Ectodermal cell (in vitro differentiated cells): ENCODE data around the gene LRRC75B.

Experiments
- H3K27ac ChIP-seq: 2 replicates; pipeline ENCODE4 v1.7.0; 2013; ENCODE audit warnings: mild to moderate bottlenecking, low read depth, low read length; ENCODE audit not compliant: insufficient read depth, poor library complexity, severe bottlenecking
- H3K27me3 ChIP-seq: 2 replicates; pipeline ENCODE4 v1.7.0; 2013; ENCODE audit warnings: mild to moderate bottlenecking, low read length; ENCODE audit not compliant: insufficient read depth, control insufficient read depth, poor library complexity, severe bottlenecking
- H3K36me3 ChIP-seq: one replicate; pipeline ENCODE4 v1.7.0; 2013; ENCODE audit warnings: low read length; ENCODE audit not compliant: control insufficient read depth, insufficient read depth
- H3K4me1 ChIP-seq: one replicate; pipeline ENCODE4 v1.7.0; 2013; ENCODE audit warnings: low read length; ENCODE audit not compliant: control insufficient read depth, insufficient read depth
- H3K4me3 ChIP-seq: 2 replicates; pipeline ENCODE4 v1.7.0; 2013; ENCODE audit warnings: low read depth, low read length, control low read depth; ENCODE audit not compliant: insufficient read depth
- H3K9me3 ChIP-seq: 2 replicates; pipeline ENCODE4 v1.7.0; 2013; ENCODE audit warnings: mild to moderate bottlenecking, low read length, moderate library complexity; ENCODE audit not compliant: control insufficient read depth
- WGBS, 2 experiments: methylation state at CpG; one replicate each; pipeline ENCODE4 v1.1.7; 2013; ENCODE audit warnings: missing lambda C conversion rate in 2 of 2; 5-methylcytosine and 5-hydroxymethylcytosine counted together

LRRC75B gene

DNA sequence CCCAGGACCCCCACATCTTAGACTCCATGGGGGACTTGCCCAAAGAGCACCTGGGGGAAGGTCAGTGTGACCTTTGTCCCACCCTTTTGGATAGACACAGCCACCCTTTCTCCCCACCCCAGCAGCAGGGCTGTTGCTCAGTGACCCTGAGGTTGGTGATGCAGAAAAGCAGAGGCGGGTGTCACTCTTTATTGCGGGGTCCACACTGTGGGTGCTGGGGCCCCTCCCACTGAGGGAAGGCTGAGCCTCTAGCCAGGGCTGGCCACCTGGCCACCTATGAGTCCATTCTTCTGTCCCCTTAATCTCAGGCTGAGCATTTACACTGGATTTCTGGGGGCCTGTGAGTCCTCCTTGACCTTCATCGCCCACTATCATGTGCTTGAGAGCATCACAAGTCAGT, 7.4 kb downstream of the LRRC75B start:
- 91 to 95% methylated on average over 3 of the region's 3 CpGs for WGBS, 2 experiments
- H3K36me3 ChIP-seq, result no peaks in the 10 kb centered on the region
- H3K27me3 ChIP-seq, result no peaks in the 10 kb centered on the region
- no peaks in the 10 kb centered on the region for H3K9me3 ChIP-seq
- no peak overlapping the region for H3K4me3 ChIP-seq
- H3K4me1 ChIP-seq, result no peaks in the 10 kb centered on the region
- no peak overlapping the region for H3K27ac ChIP-seq

DNA sequence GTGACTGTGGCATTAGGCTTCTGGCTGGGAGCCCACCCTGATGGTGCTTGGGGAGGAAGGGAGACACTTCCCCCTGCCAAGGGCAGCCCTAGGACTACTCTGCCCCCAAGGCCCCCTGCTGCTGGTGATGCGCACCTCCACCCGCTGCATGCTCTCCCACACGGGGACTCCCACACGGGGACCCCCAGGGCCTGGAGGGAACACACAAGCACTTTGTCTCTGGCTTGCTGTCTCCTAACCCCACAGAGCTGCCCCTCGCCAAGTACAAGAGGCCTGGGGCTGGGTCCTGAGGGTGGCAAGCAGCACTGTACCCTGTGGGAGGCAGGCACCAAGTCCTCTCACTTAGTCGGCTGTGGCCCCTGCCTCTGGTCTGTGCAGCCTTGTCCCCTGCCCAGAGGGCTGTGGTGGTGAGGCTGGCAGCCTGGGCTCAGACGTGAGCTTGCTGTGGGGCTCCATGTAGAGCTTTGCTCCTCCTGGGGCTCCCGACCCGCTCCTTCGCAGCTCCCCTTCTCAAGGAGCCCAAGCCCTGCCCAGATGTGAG, 7.9 kb downstream of the LRRC75B start:
- no peak overlapping the region for H3K27ac ChIP-seq
- no peaks in the 10 kb centered on the region for H3K9me3 ChIP-seq
- H3K27me3 ChIP-seq, result no peaks in the 10 kb centered on the region
- no peaks in the 10 kb centered on the region for H3K4me1 ChIP-seq
- H3K4me3 ChIP-seq, result no peak overlapping the region
- H3K36me3 ChIP-seq, result no peaks in the 10 kb centered on the region
- 89 to 91% methylated on average over 10 of the region's 10 CpGs for WGBS, 2 experiments

DNA sequence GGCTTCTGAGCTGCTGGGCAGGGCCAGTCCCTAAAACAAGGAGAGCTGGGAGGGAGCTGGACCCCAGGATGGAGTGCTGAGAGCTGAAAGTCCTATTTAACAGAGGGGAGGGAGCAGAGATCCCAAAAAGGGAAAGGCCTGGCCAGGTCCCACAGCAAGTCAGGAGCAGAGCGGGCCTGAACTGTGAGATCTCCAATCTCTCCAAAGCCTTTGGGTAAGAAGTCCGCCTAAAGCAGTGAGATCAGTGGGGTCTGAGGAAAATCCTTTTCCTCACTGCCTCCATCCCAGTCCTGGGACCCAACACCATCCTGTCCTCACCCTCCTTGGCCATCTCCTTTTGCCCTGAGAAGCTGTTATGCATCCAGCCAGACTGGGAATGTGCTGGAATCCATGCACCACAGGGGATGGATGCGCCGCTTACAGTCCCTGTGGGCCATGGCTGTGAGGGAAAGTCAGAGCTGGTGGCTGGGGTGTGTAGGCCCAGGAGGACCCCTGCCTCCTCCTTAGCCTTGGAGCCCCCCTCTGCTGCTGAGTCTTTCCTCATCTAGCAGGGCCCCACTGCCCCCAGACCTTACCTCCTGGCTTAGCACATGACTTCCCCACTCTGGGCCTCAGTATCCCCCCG, 8.6 kb downstream of the LRRC75B start:
- Histone ChIP-seq H3K36me3 (no peaks in the 10 kb centered on the region), H3K4me1 (no peaks in the 10 kb centered on the region), H3K27me3 (no peaks in the 10 kb centered on the region), H3K4me3 (no peak overlapping the region), H3K27ac (no peak overlapping the region), H3K9me3 (no peaks in the 10 kb centered on the region)
- 89 to 92% methylated on average over 5 of the region's 5 CpGs for WGBS, 2 experiments

DNA sequence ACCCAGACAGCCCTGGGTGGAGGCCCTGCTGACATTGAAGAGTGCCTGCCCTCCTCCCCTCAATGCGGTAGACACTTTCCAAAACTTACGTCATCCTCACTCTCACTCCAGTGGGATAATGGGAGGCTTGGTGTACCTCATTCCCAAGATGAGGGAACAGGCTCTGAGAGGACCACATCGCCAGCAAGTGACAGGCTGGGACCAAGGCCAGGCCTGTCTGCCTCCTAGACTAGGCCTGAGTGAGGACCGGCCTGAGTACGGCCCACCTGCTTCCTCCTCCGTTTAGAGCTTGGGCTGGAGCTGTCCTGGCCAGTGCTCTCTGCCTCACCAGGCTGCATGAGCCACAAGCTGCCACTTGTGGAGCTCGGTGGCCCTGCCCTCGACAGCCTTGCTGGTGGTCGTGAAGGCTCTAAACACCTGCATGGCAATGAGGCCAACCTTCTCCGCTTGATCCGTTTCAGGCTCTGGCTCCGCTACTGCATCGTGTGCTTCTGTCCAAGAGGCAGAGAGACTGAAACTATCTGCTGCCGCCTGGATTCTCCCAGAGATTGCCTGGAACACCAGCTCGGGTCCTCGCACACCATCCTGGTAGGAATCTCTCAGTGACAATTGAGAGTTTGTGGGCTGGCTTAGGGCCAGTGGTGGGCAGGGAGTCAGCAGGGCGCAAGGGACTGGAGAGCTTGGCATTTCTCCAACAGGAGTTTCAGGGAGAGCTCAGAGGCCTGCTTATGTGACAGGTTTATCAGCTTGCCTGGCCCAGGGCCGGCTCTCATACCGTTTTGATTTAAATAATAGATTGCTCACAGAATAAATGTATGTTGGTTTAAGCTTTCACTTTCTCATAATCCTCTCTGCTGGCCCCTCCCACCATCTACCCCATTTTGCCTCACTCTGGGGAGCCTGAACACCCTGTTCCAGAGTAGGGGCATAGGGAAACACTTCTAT, 9.4 kb downstream of the LRRC75B start:
- WGBS, 2 experiments, result 86 to 87% methylated on average over 18 to 19 of the region's 19 CpGs
- H3K4me1 ChIP-seq, result no peaks in the 10 kb centered on the region
- H3K4me3 ChIP-seq, result no peak overlapping the region
- no peaks in the 10 kb centered on the region for H3K36me3 ChIP-seq
- H3K27me3 ChIP-seq, result no peaks in the 10 kb centered on the region
- H3K9me3 ChIP-seq, result no peaks in the 10 kb centered on the region
- H3K27ac ChIP-seq, result no peak overlapping the region

DNA sequence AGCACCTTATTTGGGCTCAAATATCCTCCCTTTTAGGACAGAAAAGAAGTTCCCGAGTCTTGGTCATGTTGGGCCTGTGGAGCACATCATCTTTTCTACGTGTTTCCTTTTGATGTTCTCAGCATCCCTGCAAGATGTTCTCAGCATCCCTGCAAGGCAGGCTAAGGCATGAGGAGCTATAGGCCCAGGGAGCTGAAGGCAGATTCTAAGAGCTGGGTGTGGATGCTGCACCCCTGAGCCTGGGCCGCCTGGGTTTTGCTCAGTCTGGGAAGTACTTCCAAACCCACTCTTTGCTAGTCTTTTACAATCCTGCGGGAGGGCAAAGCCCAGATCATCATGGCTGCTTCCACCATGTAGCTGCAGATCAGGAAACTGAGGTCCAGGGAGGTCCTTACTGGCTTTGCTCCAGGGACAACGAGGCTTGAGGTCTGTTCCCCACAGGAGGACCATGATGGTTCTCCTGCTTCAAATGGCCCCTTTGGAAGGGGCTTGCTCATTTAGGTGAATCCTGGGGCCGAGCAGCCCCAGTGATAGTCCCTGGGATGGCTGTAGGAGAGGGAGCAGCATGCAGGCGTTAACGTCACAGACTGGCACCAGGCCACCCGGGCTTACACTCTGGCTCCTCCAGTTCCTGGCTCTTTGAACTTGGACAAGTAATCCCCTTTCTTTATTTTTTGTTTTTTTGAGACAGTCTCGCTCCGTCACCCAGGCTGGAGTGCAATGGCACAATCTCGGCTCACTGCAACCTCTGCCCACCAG, 10.6 kb downstream of the LRRC75B start:
- no peaks in the 10 kb centered on the region for H3K9me3 ChIP-seq
- H3K36me3 ChIP-seq, result no peaks in the 10 kb centered on the region
- H3K27me3 ChIP-seq, result no peaks in the 10 kb centered on the region
- 93 to 96% methylated on average over 12 of the region's 12 CpGs for WGBS, 2 experiments
- H3K4me1 ChIP-seq, result no peaks in the 10 kb centered on the region
- no peak overlapping the region for H3K27ac ChIP-seq
- H3K4me3 ChIP-seq, result no peak overlapping the region

DNA sequence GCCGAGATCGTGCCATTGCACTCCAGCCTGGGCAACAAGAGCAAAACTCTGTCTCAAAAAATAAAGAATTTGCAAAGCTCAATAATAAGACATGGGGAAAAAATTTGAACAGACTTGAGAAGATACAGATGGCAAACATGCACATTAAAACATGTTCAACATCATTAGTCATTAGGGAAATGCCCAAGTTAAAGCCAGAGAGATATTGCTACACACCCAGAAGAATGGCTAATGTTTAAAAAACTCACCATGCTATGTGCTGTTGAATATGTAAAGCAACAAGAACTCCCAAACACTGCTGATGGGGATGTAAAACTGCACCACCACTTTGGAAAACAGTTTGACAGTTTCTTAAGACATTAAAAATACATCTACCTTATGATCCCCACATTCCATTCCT, 12.6 kb downstream of the LRRC75B start:
- no peaks in the 10 kb centered on the region for H3K27me3 ChIP-seq
- H3K27ac ChIP-seq, result no peak overlapping the region
- no peaks in the 10 kb centered on the region for H3K9me3 ChIP-seq
- WGBS, 2 experiments, result 77% methylated on average over 2 of the region's 2 CpGs
- H3K36me3 ChIP-seq, result no peaks in the 10 kb centered on the region
- H3K4me1 ChIP-seq, result no peaks in the 10 kb centered on the region
- H3K4me3 ChIP-seq, result no peak overlapping the region

DNA sequence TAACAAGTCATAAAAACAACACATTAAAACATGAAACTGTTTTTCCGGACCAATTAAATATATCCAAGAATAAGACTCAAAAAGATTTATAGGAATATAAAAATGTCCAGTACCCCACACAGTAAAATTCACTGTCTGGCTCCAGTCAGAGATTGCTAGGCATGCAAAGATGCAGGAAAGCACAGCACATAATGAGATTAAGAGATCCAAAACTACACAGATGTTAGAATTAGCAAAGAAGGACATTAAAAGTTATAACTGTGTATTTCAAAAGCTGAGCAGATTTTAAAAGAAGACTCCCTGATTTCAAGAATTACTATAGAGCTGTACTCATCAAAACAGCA, 13.6 kb downstream of the LRRC75B start:
- Histone ChIP-seq H3K27ac (no peak overlapping the region), H3K36me3 (peaks cover 9% of the 10 kb centered on the region), H3K27me3 (no peaks in the 10 kb centered on the region), H3K4me1 (no peaks in the 10 kb centered on the region), H3K4me3 (no peak overlapping the region), H3K9me3 (no peaks in the 10 kb centered on the region)
- 100% methylated on average over 1 of the region's 1 CpG; no CpG with 5 or more reads in 1 of the 2 experiments for WGBS, 2 experiments

DNA sequence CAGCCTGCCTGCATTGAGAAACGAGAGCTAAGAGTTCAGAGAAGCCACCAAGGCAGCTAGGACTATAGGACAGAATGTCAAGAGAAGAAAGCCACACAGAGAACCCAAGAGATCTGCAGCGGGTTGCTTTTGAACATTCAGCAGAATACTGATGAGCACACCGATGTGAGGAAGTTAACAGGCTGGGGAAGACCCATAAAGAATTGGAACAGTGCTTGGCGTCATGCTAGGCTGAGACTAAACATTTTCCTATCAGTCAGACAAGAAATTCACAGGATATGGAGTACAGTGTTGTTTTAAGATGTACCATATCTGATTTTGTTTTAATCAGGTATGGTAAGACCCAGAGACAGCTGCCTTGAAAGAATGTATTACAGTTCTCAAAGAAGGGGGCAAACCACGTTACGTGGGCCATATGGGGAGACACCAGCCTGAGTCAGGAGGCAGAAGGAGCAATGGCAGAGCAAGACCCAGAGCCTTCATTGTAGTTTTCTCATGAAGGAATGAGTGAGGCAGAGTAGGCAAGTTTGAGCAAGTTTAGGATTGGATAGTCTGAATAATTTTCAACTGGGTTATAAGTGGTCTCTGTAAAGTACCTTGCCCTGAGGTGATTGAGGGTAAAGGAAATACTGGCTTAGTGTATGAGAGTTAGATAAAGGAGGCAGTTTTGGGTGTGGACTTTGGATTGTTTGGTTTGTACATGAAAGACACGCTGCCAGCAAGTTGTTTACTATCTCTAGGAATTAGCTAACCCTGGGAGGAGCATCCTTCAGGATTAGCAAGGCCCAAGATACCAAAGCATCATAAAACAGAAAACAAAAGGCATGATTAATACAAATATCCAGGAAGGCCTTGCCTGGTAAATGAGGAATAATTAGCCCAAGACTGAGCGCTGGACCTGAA, 14.3 kb downstream of the LRRC75B start:
- Histone ChIP-seq H3K27me3 (no peaks in the 10 kb centered on the region), H3K4me1 (no peaks in the 10 kb centered on the region), H3K36me3 (peaks cover 15% of the 10 kb centered on the region), H3K4me3 (no peak overlapping the region), H3K9me3 (no peaks in the 10 kb centered on the region), H3K27ac (no peak overlapping the region)
- WGBS, 2 experiments, result 95% methylated on average over 8 of the region's 8 CpGs

DNA sequence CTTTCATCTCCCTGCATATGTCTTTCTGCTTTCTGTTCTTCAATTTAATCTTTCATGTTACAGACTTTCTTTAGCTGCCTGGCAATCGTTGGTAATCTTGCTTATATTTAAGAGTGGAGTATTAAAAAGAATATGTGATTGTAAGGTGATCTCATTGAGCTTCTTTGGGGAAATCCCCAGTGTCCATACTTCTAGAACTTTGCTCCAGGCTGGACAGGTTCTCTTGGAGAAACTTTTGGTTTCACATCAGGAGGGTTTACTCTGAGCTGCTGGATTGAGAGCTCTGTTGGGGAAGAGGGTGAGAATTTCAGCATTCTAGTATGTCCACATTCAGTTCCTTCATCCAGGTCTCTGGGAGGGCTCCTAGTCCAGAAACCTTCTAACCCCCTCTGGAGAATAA, 16.1 kb downstream of the LRRC75B start:
- H3K27me3 ChIP-seq, result no peaks in the 10 kb centered on the region
- H3K27ac ChIP-seq, result no peak overlapping the region
- 91 to 100% methylated on average over 1 of the region's 1 CpG for WGBS, 2 experiments
- no peak overlapping the region for H3K4me3 ChIP-seq
- peaks cover 29% of the 10 kb centered on the region for H3K36me3 ChIP-seq
- no peaks in the 10 kb centered on the region for H3K4me1 ChIP-seq
- H3K9me3 ChIP-seq, result no peaks in the 10 kb centered on the region
